K562 (cell line): ENCODE data around the gene IPP. TPM values are rescaled to one million over a fixed set of nuclear protein-coding genes. Genes with fewer than 3 reads are reported as not detected.

Experiments
- ATAC-seq: fragments of 200-7000 bp; cut with Tn5 transposase; 3 replicates; pipeline ENCODE4 v1.9.1; 2020; ENCODE audit warnings: moderate library complexity
- BruUV-seq: library from RNA; stranded (reverse); fragments of 400-500 nt; replicated peaks from 2 replicates; lab custom pipeline; 2021; lab: Mats Ljungman, UMichigan
- CTCF ChIA-PET: fragments of 300-600 bp; formaldehyde crosslinking; extraction: SDS; loops from one replicate; lab custom pipeline; 2021; ENCODE audit warnings: low intra/inter-chr PET ratio; lab: Yijun Ruan, JAX
- POLR2A ChIA-PET: fragments of 300-600, 350-650 bp; sonication (Branson Sonifier 250); formaldehyde crosslinking; extraction: SDS; loops from one replicate; lab custom pipeline; 2021; ENCODE audit warnings: antibody characterized with exemption, inconsistent platforms; lab: Yijun Ruan, JAX
- DNase-seq, 4 experiments: peaks; one replicate each; pipeline versions ENCODE4 v3.0.0 to v3.0.0-alpha.2; 2011 to 2018; ENCODE audit warnings: low spot score in 3 of 4, mixed read lengths in 3 of 4; ENCODE audit errors: extremely low read depth in 1 of 4
- FAIRE-seq: peaks from 2 replicates; lab custom pipeline; 2011; peaks lifted over from hg19 to GRCh38; lab: Jason Lieb, UNC
- H2AFZ ChIP-seq: 2 replicates; pipeline ENCODE4 v1.6.0; 2011; ENCODE audit warnings: low read depth, low read length, control low read depth, inconsistent platforms
- H3K27ac ChIP-seq: fragments of 200-600 bp; 3 replicates; pipeline ENCODE4 v1.8.0; 2011; ENCODE audit warnings: low read depth, mild to moderate bottlenecking, control low read depth, inconsistent platforms, low read length, moderate library complexity, mixed read lengths; ENCODE audit errors: extremely low read depth
- H3K27me3 ChIP-seq, 2 experiments: fragments of 300-600 bp in 1 of 2; 2 replicates in 1 of 2; 3 replicates in 1 of 2; pipeline versions ENCODE4 v1.6.0 to v1.8.0; 2011; ENCODE audit warnings: inconsistent platforms in 2 of 2, low read length in 2 of 2, mild to moderate bottlenecking in 1 of 2, mixed read lengths in 1 of 2, moderate library complexity in 1 of 2; ENCODE audit not compliant: control insufficient read depth in 2 of 2, insufficient read depth in 2 of 2
- H3K36me3 ChIP-seq: fragments of 300-600 bp; 3 replicates; pipeline ENCODE4 v1.8.0; 2011; ENCODE audit warnings: mild to moderate bottlenecking, low read length, inconsistent platforms; ENCODE audit not compliant: control insufficient read depth, insufficient read depth
- H3K4me1 ChIP-seq, 2 experiments: fragments of 200-600 bp in 1 of 2; replicated peaks in 1 of 2; 2 replicates in 1 of 2; 3 replicates in 1 of 2; pipeline versions ENCODE4 v1.5.1 to v1.8.0; 2011; ENCODE audit warnings: inconsistent platforms in 2 of 2, low read length in 2 of 2, mild to moderate bottlenecking in 1 of 2, mixed read lengths in 1 of 2, moderate library complexity in 1 of 2; ENCODE audit not compliant: control insufficient read depth in 2 of 2, insufficient read depth in 2 of 2
- H3K4me2 ChIP-seq: 2 replicates; pipeline ENCODE4 v1.6.1; 2011; ENCODE audit warnings: low read length, control low read depth, inconsistent platforms, mixed read lengths; ENCODE audit not compliant: insufficient read depth
- H3K4me3 ChIP-seq: fragments of 200-600 bp; sonication (generic), shearing (Covaris generic); 2 replicates; pipeline ENCODE4 v1.5.1; 2016; ENCODE audit warnings: control low read depth, inconsistent platforms
- H3K79me2 ChIP-seq: fragments of 200-600 bp; 3 replicates; pipeline ENCODE4 v1.8.0; 2011; ENCODE audit warnings: low read length, inconsistent platforms; ENCODE audit not compliant: control insufficient read depth, insufficient read depth
- H3K9ac ChIP-seq, 2 experiments: 2 replicates each; pipeline versions ENCODE4 v1.6.0 to v1.6.1; 2011; ENCODE audit warnings: low read depth in 2 of 2, low read length in 2 of 2, control low read depth in 1 of 2, inconsistent platforms in 1 of 2, mild to moderate bottlenecking in 1 of 2, mixed read lengths in 1 of 2; ENCODE audit not compliant: insufficient read depth in 1 of 2
- H3K9me1 ChIP-seq: one replicate; pipeline ENCODE4 v1.6.0; 2011; ENCODE audit warnings: inconsistent platforms, mild to moderate bottlenecking, low read length, moderate library complexity; ENCODE audit not compliant: control insufficient read depth, insufficient read depth
- H3K9me3 ChIP-seq: replicated peaks from 2 replicates; pipeline ENCODE4 v1.5.1; 2011; ENCODE audit warnings: low read depth, low read length, inconsistent platforms; ENCODE audit not compliant: control insufficient read depth, insufficient read depth
- H4K20me1 ChIP-seq: replicated peaks from 2 replicates; pipeline ENCODE4 v1.6.1; 2011; ENCODE audit warnings: low read length, inconsistent platforms, mixed read lengths; ENCODE audit not compliant: control insufficient read depth, insufficient read depth
- CEBPG ChIP-seq, 3 experiments: fragments of 200-800 bp in 1 of 3; sonication (Bioruptor generic) in 1 of 3; sonication (generic) in 1 of 3; formaldehyde crosslinking in 1 of 3; IDR thresholded peaks in 2 of 3; conservative IDR thresholded peaks in 1 of 3; 2 replicates each; pipeline versions ENCODE4 v1.6.1 to v1.8.0; 2016 to 2022; ENCODE audit warnings: missing compliant biosample characterization in 2 of 3, missing genetic modification characterization in 2 of 3, mild to moderate bottlenecking in 1 of 3, missing genetic modification reagents in 1 of 3
- CREM ChIP-seq: IDR thresholded peaks from 2 replicates; pipeline ENCODE4 v1.6.1; 2014; ENCODE audit warnings: antibody characterized with exemption, low read depth
- ELF2 ChIP-seq: fragments of 250-450 bp; sonication (Bioruptor Pico); IDR thresholded peaks from 2 replicates; pipeline ENCODE4 v1.5.0; 2021; ENCODE audit warnings: mild to moderate bottlenecking
- ETV1 ChIP-seq: fragments of 450-650 bp; conservative IDR thresholded peaks from 2 replicates; pipeline ENCODE4 v1.6.1; 2016; ENCODE audit warnings: missing genetic modification characterization, control low read depth, low read depth, missing compliant biosample characterization
- FOXK1 ChIP-seq: sonication (generic); formaldehyde crosslinking; IDR thresholded peaks from 2 replicates; pipeline ENCODE4 v1.8.0; 2022; ENCODE audit warnings: missing genetic modification reagents, mild to moderate bottlenecking, borderline replicate concordance
- GABPB2 ChIP-seq: fragments of 250-450 bp; sonication (Bioruptor Pico); conservative IDR thresholded peaks from 2 replicates; pipeline ENCODE4 v1.5.1; 2021; ENCODE audit warnings: mild to moderate bottlenecking
- MEIS2 ChIP-seq: fragments of 450-650 bp; IDR thresholded peaks from 2 replicates; pipeline ENCODE4 v1.6.1; 2014; ENCODE audit warnings: mild to moderate bottlenecking; ENCODE audit not compliant: partially characterized antibody
- NBN ChIP-seq: fragments of 450-650 bp; IDR thresholded peaks from 2 replicates; pipeline ENCODE4 v1.6.1; 2016; ENCODE audit warnings: low read depth, mild to moderate bottlenecking
- POLR3A ChIP-seq: IDR thresholded peaks from 2 replicates; pipeline ENCODE4 v1.6.1; 2011; ENCODE audit warnings: borderline replicate concordance, mild to moderate bottlenecking, moderate library complexity; ENCODE audit not compliant: insufficient read length, insufficient read depth; ENCODE audit errors: extremely low read depth
- PTTG1 ChIP-seq: fragments of 450-650 bp; IDR thresholded peaks from 2 replicates; pipeline ENCODE4 v1.6.1; 2016; ENCODE audit warnings: low read depth, mild to moderate bottlenecking, missing genetic modification characterization, missing compliant biosample characterization
- RBM22 ChIP-seq: fragments of 200-400 bp; formaldehyde crosslinking; IDR thresholded peaks from 2 replicates; pipeline ENCODE4 v1.6.1; 2018; ENCODE audit warnings: low read length, low read depth; ENCODE audit not compliant: poor library complexity, severe bottlenecking
- SP2 ChIP-seq: IDR thresholded peaks from 2 replicates; pipeline ENCODE4 v1.6.1; 2011; ENCODE audit warnings: mild to moderate bottlenecking, low read depth, low read length, moderate library complexity; ENCODE audit not compliant: poor library complexity, severe bottlenecking; ENCODE audit errors: extremely low read depth
- TAF7 ChIP-seq: fragments of 450-650 bp; IDR thresholded peaks from 2 replicates; pipeline ENCODE4 v1.6.1; 2016; ENCODE audit warnings: missing genetic modification characterization, missing compliant biosample characterization
- ZNF3 ChIP-seq: fragments of 250-450 bp; sonication (Bioruptor Pico); IDR thresholded peaks from 2 replicates; pipeline ENCODE4 v1.5.0; 2021; ENCODE audit warnings: mild to moderate bottlenecking, moderate library complexity
- ZNF347 ChIP-seq: fragments of 450-650 bp; formaldehyde crosslinking; IDR thresholded peaks from 2 replicates; pipeline ENCODE4 v1.4.0; 2020; ENCODE audit warnings: low read depth, mild to moderate bottlenecking, moderate library complexity
- WGBS: fragments of 100-300 bp; shearing (Covaris generic); methylation state at CpG from one replicate; pipeline ENCODE4 v1.1.6; 2016; ENCODE audit warnings: low coverage, mixed read lengths; ENCODE audit not compliant: insufficient coverage; ENCODE audit errors: missing lambda C conversion rate; 5-methylcytosine and 5-hydroxymethylcytosine counted together
- in situ Hi-C: fragments of 300-500 bp; cut with MboI; formaldehyde crosslinking; loops from 4 replicates; pipeline ENCODE4 v1.15.0; 2018; ENCODE audit warnings: inconsistent platforms, mixed read lengths
- intact Hi-C: fragments of 100-400 bp; cut with micrococcal nuclease; formaldehyde crosslinking; loops from 2 replicates; pipeline ENCODE4 v1.14.2; 2022
- polyA plus RNA-seq, 8 experiments: library from polyadenylated mRNA; depleted of rRNA in 4 of 8; stranded (reverse) in 5 of 8; unstranded in 3 of 8; fragments of >200 nt; fragmentation: Nextera tagmentation in 2 of 8; fragmentation: Illumina TruSeq in 1 of 8; extraction: Ambion mirVana in 2 of 8; extraction: Trizol in 1 of 8; gene quantifications; 2 replicates each; pipeline versions ENCODE4 v1.2.1 to v1.2.3, GENCODE V29; 2011 to 2014; ENCODE audit warnings: inconsistent platforms in 1 of 8, missing spikeins in 1 of 8
- total RNA-seq, 7 experiments: library from RNA; depleted of rRNA in 6 of 7; stranded (reverse); fragments of >200 nt in 6 of 7; fragmentation: Illumina TruSeq in 2 of 7; extraction: Trizol in 2 of 7; gene quantifications; 2 replicates each; pipeline versions ENCODE4 v1.2.1 to v1.2.3, GENCODE V29; 2011 to 2021; ENCODE audit warnings: low replicate concordance in 1 of 7
- TF ChIP-seq, protein P1 (sequence below): fragments of 200-800 bp; sonication (Bioruptor generic); IDR thresholded peaks from 2 replicates; pipeline ENCODE4 v1.6.1; 2017; ENCODE audit warnings: missing genetic modification characterization, missing compliant biosample characterization

IPP gene
- total and polyA plus RNA-seq, 9 of the 15 experiments (the other 6 are each of a cell fraction or from before 2014, with no cell fraction given) = 6.9 to 15.1 (median 9.7) TPM

DNA sequence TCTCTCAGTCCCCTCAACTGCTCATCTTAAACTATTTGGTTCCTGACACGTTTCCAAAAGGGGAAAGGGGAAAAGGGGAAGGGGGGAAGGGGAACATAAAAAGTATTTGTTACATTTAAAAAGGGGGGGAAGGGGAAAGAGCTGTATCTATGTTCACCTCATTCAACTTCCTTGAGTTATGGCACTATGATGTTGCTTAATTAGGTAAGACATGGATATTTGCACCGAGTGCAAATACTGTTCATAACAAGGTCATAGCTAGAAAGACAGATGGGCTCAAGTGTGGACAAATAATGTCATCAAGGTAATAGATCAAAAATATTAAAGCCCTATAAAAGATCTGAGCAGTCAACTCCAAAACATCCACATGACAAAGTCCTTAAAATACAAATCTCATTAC is 90.1 kb downstream of the IPP start:
- in situ Hi-C loops (no loop called here), intact Hi-C loops (no loop called here)
- Histone ChIP-seq H3K36me3 (peaks cover 72% of the 10 kb centered on the region), H4K20me1 (0 out of 2 replicates have a peak, but pooled peaks cover 5% of the 10 kb centered on the region), H3K9ac (no peak overlapping the region), H3K4me2 (no peak overlapping the region), H3K27me3 (no peaks in the 10 kb centered on the region), H3K4me3 (no peak overlapping the region), H3K4me1 (0 out of 5 replicates have a peak, but pooled peaks cover 0 to 2% of the 10 kb centered on the region in 2 experiments), H3K9me1 (no peaks in the 10 kb centered on the region), H3K27ac (no peak overlapping the region), H3K9me3 (no peaks in the 10 kb centered on the region), H3K79me2 (peaks cover 56% of the 10 kb centered on the region), H2AFZ (no peak overlapping the region)
- ATAC-seq (no peak), DNase-seq (no peak), FAIRE-seq (no peak)
- 63% methylated on average over 2 of the region's 2 CpGs for WGBS
- BruUV-seq = TSS peak; percentile 30
- ChIA-PET POLR2A (interaction anchor here (0.6 to 4.6 kb wide), 4 partner anchors 10 to 840 kb away, joined by 3 to 21 read pairs (median 6); no protein-coding TSS in a partner anchor), CTCF (no interaction called here)
- TF ChIP-seq ETV1 (tag) (no peak), POLR3A (no peak), SP2 (no peak), MEIS2 (no peak), CEBPG (CRISPR knock-in tag; IDR thresholded peaks at IDR 0.05) (no peak), CEBPG (tag; conservative IDR thresholded peaks at IDR 0.05 in 1 of 2, IDR thresholded peaks at IDR 0.05 in 1 of 2) (no peak), NBN (no peak), RBM22 (no peak), ZNF347 (CRISPR knock-in tag) (no peak), CREM (no peak), GABPB2 (CRISPR knock-in tag) (no peak), FOXK1 (no peak), TAF7 (no peak), ELF2 (no peak), PTTG1 (tag) (no peak), ZNF3 (CRISPR knock-in tag) (no peak)
- TF ChIP-seq, protein P1, sequence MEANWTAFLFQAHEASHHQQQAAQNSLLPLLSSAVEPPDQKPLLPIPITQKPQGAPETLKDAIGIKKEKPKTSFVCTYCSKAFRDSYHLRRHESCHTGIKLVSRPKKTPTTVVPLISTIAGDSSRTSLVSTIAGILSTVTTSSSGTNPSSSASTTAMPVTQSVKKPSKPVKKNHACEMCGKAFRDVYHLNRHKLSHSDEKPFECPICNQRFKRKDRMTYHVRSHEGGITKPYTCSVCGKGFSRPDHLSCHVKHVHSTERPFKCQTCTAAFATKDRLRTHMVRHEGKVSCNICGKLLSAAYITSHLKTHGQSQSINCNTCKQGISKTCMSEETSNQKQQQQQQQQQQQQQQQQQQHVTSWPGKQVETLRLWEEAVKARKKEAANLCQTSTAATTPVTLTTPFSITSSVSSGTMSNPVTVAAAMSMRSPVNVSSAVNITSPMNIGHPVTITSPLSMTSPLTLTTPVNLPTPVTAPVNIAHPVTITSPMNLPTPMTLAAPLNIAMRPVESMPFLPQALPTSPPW (CRISPR knock-in tag) = no peak
